HG02852 (cell line): ENCODE measurements around the gene HIF3A.
"Not testable (repeated sequence)": the region's sequence is repeated elsewhere in the genome, so short reads cannot be mapped to it uniquely, and the experiment has no call there.

Experiments used
- ATAC-seq: cut with Tn5 transposase; IDR thresholded peaks from one replicate; pipeline ENCODE4 v1.9.1; 2021; ENCODE audit warnings: mild to moderate bottlenecking, moderate library complexity; ENCODE audit not compliant: unreplicated experiment

The HIF3A gene

GRCh38 chr19:46356149-46357055 lies 59.6 kb downstream of the HIF3A start:
- ATAC-seq = no peak

GRCh38 chr19:46357846-46358583 lies 61.2 kb downstream of the HIF3A start:
- ATAC-seq = no peak

GRCh38 chr19:46361915-46362314 lies 65.1 kb downstream of the HIF3A start:
- no peak for ATAC-seq

- ATAC-seq = no peak
Observed at GRCh38 chr19:46364359-46364758, 67.5 kb downstream of the HIF3A start.

- no peak for ATAC-seq
Observed at GRCh38 chr19:46365561-46365960, 68.7 kb downstream of the HIF3A start.

GRCh38 chr19:46366620-46367292 lies 69.9 kb downstream of the HIF3A start:
- no peak for ATAC-seq

- ATAC-seq = no peak
Observed at GRCh38 chr19:46367426-46367825, 70.6 kb downstream of the HIF3A start.

- ATAC-seq = no peak
Observed at GRCh38 chr19:46368116-46368515, 71.3 kb downstream of the HIF3A start.

- ATAC-seq = no peak
Observed at GRCh38 chr19:46369817-46370216, 73.0 kb downstream of the HIF3A start.

GRCh38 chr19:46371371-46371901 lies 74.6 kb downstream of the HIF3A start:
- ATAC-seq = no peak

GRCh38 chr19:46372901-46373490 lies 76.2 kb downstream of the HIF3A start:
- no peak for ATAC-seq

GRCh38 chr19:46373491-46374359 lies 76.9 kb downstream of the HIF3A start:
- ATAC-seq = no peak

GRCh38 chr19:46374536-46375475 lies 78.0 kb downstream of the HIF3A start:
- no peak for ATAC-seq

- not testable (repeated sequence) for ATAC-seq
Observed at GRCh38 chr19:46375476-46376067, 78.7 kb downstream of the HIF3A start.

GRCh38 chr19:46376241-46377153 lies 79.7 kb downstream of the HIF3A start:
- no peak for ATAC-seq

- ATAC-seq = no peak
Observed at GRCh38 chr19:46378268-46378667, 81.4 kb downstream of the HIF3A start.

GRCh38 chr19:46380690-46381089 lies 83.8 kb downstream of the HIF3A start:
- ATAC-seq = no peak
